Measurements from ENCODE around the gene CAMK1D. TPM values are rescaled to one million over a fixed set of nuclear protein-coding genes. Genes with fewer than 3 reads are reported as not detected.

Gene CAMK1D
- polyA plus RNA-seq, 1 donor (not counting 4 experiments of a cell fraction or from before 2014, with no cell fraction given) = 0.76 TPM

- no peak for FAIRE-seq
- Histone ChIP-seq H3K9me1 (ENCODE audit: control insufficient read depth, extremely low read depth, insufficient read depth, low read length) (no peaks in the 10 kb centered on the region), H3K4me3 (ENCODE audit: control insufficient read depth in 2 of 3, extremely low read depth in 1 of 3, insufficient read depth in 2 of 3, low read depth in 1 of 3, low read length in 3 of 3) (no peak overlapping the region), H3K4me2 (ENCODE audit: control insufficient read depth, extremely low read depth, insufficient read depth, low read depth, low read length) (no peak overlapping the region), H3K27me3 (ENCODE audit: control insufficient read depth, extremely low read depth, insufficient read depth, low read length) (no peaks in the 10 kb centered on the region), H4K20me1 (ENCODE audit: control insufficient read depth, extremely low read depth, insufficient read depth, low read length) (no peaks in the 10 kb centered on the region), H3K27ac (ENCODE audit: control insufficient read depth, insufficient read depth, low read length) (no peak overlapping the region), H3K9me3 (ENCODE audit: control insufficient read depth, low read depth, low read length) (no peaks in the 10 kb centered on the region), H3K4me1 (ENCODE audit: control insufficient read depth, extremely low read depth, insufficient read depth, low read length) (peaks cover 9% of the 10 kb centered on the region), H3K36me3 (ENCODE audit: control insufficient read depth in 2 of 2, extremely low read depth in 1 of 2, insufficient read depth in 2 of 2, low read length in 2 of 2) (no peaks in the 10 kb centered on the region), H2AFZ (ENCODE audit: control insufficient read depth, low read length) (no peak overlapping the region), H3K79me2 (ENCODE audit: control insufficient read depth, insufficient read depth, low read length) (no peaks in the 10 kb centered on the region), H3K9ac (ENCODE audit: control insufficient read depth, extremely low read depth, insufficient read depth, low read length) (no peak overlapping the region)
- no peak for DNase-seq (ENCODE audit: low read depth, low spot score)
- TF ChIP-seq CTCF (optimal IDR thresholded peaks at IDR 0.05 in 1 of 3, IDR thresholded peaks at IDR 0.05 in 1 of 3, conservative IDR thresholded peaks at IDR 0.05 in 1 of 3; ENCODE audit: extremely low read depth in 1 of 3, insufficient read depth in 2 of 3, low read length in 3 of 3) = no peak
- no peak for TF ChIP-seq EZH2 (IDR thresholded peaks at IDR 0.05; ENCODE audit: low read length)
- dilution Hi-C loops (cut with MboI; ENCODE audit: extremely low pct_ligation_motif_present, low sequenced_read_pairs) = no loop called here
Measured at GRCh38 chr10:12828736-12829135, 479.4 kb downstream of the CAMK1D start.

- Histone ChIP-seq H3K9me1 (ENCODE audit: control insufficient read depth, extremely low read depth, insufficient read depth, low read length) (no peaks in the 10 kb centered on the region), H3K4me1 (ENCODE audit: control insufficient read depth, extremely low read depth, insufficient read depth, low read length) (peaks cover 11% of the 10 kb centered on the region), H3K9me3 (ENCODE audit: control insufficient read depth, low read depth, low read length) (no peaks in the 10 kb centered on the region), H4K20me1 (ENCODE audit: control insufficient read depth, extremely low read depth, insufficient read depth, low read length) (no peaks in the 10 kb centered on the region), H3K4me2 (ENCODE audit: control insufficient read depth, extremely low read depth, insufficient read depth, low read depth, low read length) (no peak overlapping the region), H3K36me3 (ENCODE audit: control insufficient read depth in 2 of 2, extremely low read depth in 1 of 2, insufficient read depth in 2 of 2, low read length in 2 of 2) (no peaks in the 10 kb centered on the region), H3K27me3 (ENCODE audit: control insufficient read depth, extremely low read depth, insufficient read depth, low read length) (no peaks in the 10 kb centered on the region), H2AFZ (ENCODE audit: control insufficient read depth, low read length) (no peak overlapping the region), H3K4me3 (ENCODE audit: control insufficient read depth in 2 of 3, extremely low read depth in 1 of 3, insufficient read depth in 2 of 3, low read depth in 1 of 3, low read length in 3 of 3) (no peak overlapping the region), H3K27ac (ENCODE audit: control insufficient read depth, insufficient read depth, low read length) (no peak overlapping the region), H3K9ac (ENCODE audit: control insufficient read depth, extremely low read depth, insufficient read depth, low read length) (no peak overlapping the region), H3K79me2 (ENCODE audit: control insufficient read depth, insufficient read depth, low read length) (no peaks in the 10 kb centered on the region)
- dilution Hi-C loops (cut with MboI; ENCODE audit: extremely low pct_ligation_motif_present, low sequenced_read_pairs) = no loop called here
- DNase-seq (ENCODE audit: low read depth, low spot score) (no peak), FAIRE-seq (no peak)
- TF ChIP-seq EZH2 (IDR thresholded peaks at IDR 0.05; ENCODE audit: low read length) (no peak), CTCF (optimal IDR thresholded peaks at IDR 0.05 in 1 of 3, IDR thresholded peaks at IDR 0.05 in 1 of 3, conservative IDR thresholded peaks at IDR 0.05 in 1 of 3; ENCODE audit: extremely low read depth in 1 of 3, insufficient read depth in 2 of 3, low read length in 3 of 3) (no peak)
Measured at GRCh38 chr10:12829831-12830390, 480.6 kb downstream of the CAMK1D start.

All from keratinocyte (primary cell).